GM12878 (cell line): Measurements from ENCODE around the gene RAB2B. TPM values are rescaled to one million over a fixed set of nuclear protein-coding genes. Genes with fewer than 3 reads are reported as not detected.

Experiments
- BACH1 ChIP-seq: fragments of 450-650 bp; IDR thresholded peaks from 2 replicates; pipeline ENCODE4 v1.6.1; 2017; ENCODE audit warnings: mild to moderate bottlenecking, borderline replicate concordance
- BCL11A ChIP-seq: IDR thresholded peaks from 2 replicates; pipeline ENCODE4 v1.6.1; 2011; ENCODE audit warnings: low read depth, low read length
- CBFB ChIP-seq: IDR thresholded peaks from 2 replicates; pipeline ENCODE4 v1.6.1; 2016; ENCODE audit warnings: antibody characterized with exemption, low read depth
- CREB1 ChIP-seq: IDR thresholded peaks from 2 replicates; pipeline ENCODE4 v1.6.1; 2012; ENCODE audit warnings: low read depth, mild to moderate bottlenecking, inconsistent platforms
- EP300 ChIP-seq, 2 experiments: fragments of 150-350 bp in 1 of 2; IDR thresholded peaks; 2 replicates each; pipeline ENCODE4 v1.6.1; 2011 to 2012; ENCODE audit warnings: low read depth in 2 of 2, low read length in 2 of 2, borderline replicate concordance in 1 of 2, improper control_type of control experiment in 1 of 2, inconsistent platforms in 1 of 2; ENCODE audit not compliant: control insufficient read depth in 1 of 2
- FOXK2 ChIP-seq: fragments of 450-650 bp; IDR thresholded peaks from 2 replicates; pipeline ENCODE4 v1.6.1; 2017; ENCODE audit warnings: mild to moderate bottlenecking, moderate library complexity
- GABPA ChIP-seq: IDR thresholded peaks from 2 replicates; pipeline ENCODE4 v1.6.1; 2014; ENCODE audit warnings: antibody characterized with exemption, low read depth, mild to moderate bottlenecking, inconsistent platforms
- IRF4 ChIP-seq: IDR thresholded peaks from 2 replicates; pipeline ENCODE4 v1.6.1; 2011; ENCODE audit warnings: low read depth, low read length
- KLF5 ChIP-seq: fragments of 450-650 bp; IDR thresholded peaks from 2 replicates; pipeline ENCODE4 v1.6.1; 2014; ENCODE audit warnings: mild to moderate bottlenecking; ENCODE audit not compliant: partially characterized antibody
- NFIC ChIP-seq: IDR thresholded peaks from 2 replicates; pipeline ENCODE4 v1.6.1; 2012; ENCODE audit warnings: low read depth, mild to moderate bottlenecking, inconsistent platforms, low read length, moderate library complexity
- POLR2A ChIP-seq: IDR thresholded peaks from 2 replicates; pipeline ENCODE4 v1.6.1; 2011; ENCODE audit warnings: low read depth, mild to moderate bottlenecking, low read length
- POLR2AphosphoS5 ChIP-seq: IDR thresholded peaks from 2 replicates; pipeline ENCODE4 v1.6.1; 2011; ENCODE audit warnings: mild to moderate bottlenecking, low read length, inconsistent platforms
- POU2F2 ChIP-seq: IDR thresholded peaks from 3 replicates; pipeline ENCODE4 v1.6.1; 2011; ENCODE audit warnings: low read depth, mild to moderate bottlenecking, low read length, borderline replicate concordance
- RUNX3 ChIP-seq: IDR thresholded peaks from 2 replicates; pipeline ENCODE4 v1.6.1; 2012; ENCODE audit warnings: low read length, inconsistent platforms
- SREBF1 ChIP-seq: IDR thresholded peaks from 2 replicates; pipeline ENCODE4 v1.6.1; 2012; ENCODE audit warnings: mild to moderate bottlenecking, low read length
- ZNF217 ChIP-seq: fragments of 450-650 bp; IDR thresholded peaks from 2 replicates; pipeline ENCODE4 v1.6.1; 2017; ENCODE audit warnings: antibody characterized with exemption, mild to moderate bottlenecking
- ZNF622 ChIP-seq: fragments of 450-650 bp; IDR thresholded peaks from 2 replicates; pipeline ENCODE4 v1.6.1; 2017; ENCODE audit warnings: mild to moderate bottlenecking, inconsistent platforms
- polyA plus RNA-seq, 11 experiments: library from polyadenylated mRNA; depleted of rRNA in 4 of 11; unstranded in 6 of 11; stranded (reverse) in 5 of 11; fragments of >200 nt; fragmentation: Nextera tagmentation in 4 of 11; fragmentation: Illumina TruSeq in 1 of 11; extraction: Ambion mirVana in 4 of 11; extraction: Trizol in 1 of 11; gene quantifications; 1 replicate in 1 of 11; 2 replicates in 10 of 11; pipeline versions ENCODE4 v1.2.1 to v1.2.3, GENCODE V29; 2011 to 2016; ENCODE audit warnings: inconsistent platforms in 2 of 11, missing spikeins in 2 of 11, low read depth in 1 of 11
- total RNA-seq, 4 experiments: library from RNA; depleted of rRNA in 3 of 4; stranded (reverse); fragments of >200 nt in 3 of 4; fragmentation: Illumina TruSeq in 1 of 4; extraction: Trizol in 1 of 4; gene quantifications; 2 replicates each; pipeline versions ENCODE4 v1.2.1 to v1.2.3, GENCODE V29; 2013 to 2021
- TF ChIP-seq, protein P1 (sequence below): IDR thresholded peaks from 2 replicates; pipeline ENCODE4 v1.6.1; 2011; ENCODE audit warnings: borderline replicate concordance, low read depth, mild to moderate bottlenecking, moderate library complexity, low read length; ENCODE audit not compliant: insufficient read depth, poor library complexity, severe bottlenecking
- TF ChIP-seq, protein P2 (sequence below): fragments of 450-650 bp; IDR thresholded peaks from 2 replicates; pipeline ENCODE4 v1.6.1; 2014; ENCODE audit warnings: mild to moderate bottlenecking
- TF ChIP-seq, protein P3 (sequence below): fragments of 450-650 bp; IDR thresholded peaks from 2 replicates; pipeline ENCODE4 v1.6.1; 2018; ENCODE audit warnings: borderline replicate concordance, mild to moderate bottlenecking; ENCODE audit not compliant: partially characterized antibody
- TF ChIP-seq, protein P4 (sequence below): IDR thresholded peaks from 2 replicates; pipeline ENCODE4 v1.6.1; 2011; ENCODE audit warnings: low read depth, low read length, improper control_type of control experiment, borderline replicate concordance

RAB2B gene
- total and polyA plus RNA-seq, 10 of the 15 experiments (the other 5 are each of a cell fraction or from before 2014, with no cell fraction given), result 5.6 to 45.1 (median 12.5) TPM

DNA sequence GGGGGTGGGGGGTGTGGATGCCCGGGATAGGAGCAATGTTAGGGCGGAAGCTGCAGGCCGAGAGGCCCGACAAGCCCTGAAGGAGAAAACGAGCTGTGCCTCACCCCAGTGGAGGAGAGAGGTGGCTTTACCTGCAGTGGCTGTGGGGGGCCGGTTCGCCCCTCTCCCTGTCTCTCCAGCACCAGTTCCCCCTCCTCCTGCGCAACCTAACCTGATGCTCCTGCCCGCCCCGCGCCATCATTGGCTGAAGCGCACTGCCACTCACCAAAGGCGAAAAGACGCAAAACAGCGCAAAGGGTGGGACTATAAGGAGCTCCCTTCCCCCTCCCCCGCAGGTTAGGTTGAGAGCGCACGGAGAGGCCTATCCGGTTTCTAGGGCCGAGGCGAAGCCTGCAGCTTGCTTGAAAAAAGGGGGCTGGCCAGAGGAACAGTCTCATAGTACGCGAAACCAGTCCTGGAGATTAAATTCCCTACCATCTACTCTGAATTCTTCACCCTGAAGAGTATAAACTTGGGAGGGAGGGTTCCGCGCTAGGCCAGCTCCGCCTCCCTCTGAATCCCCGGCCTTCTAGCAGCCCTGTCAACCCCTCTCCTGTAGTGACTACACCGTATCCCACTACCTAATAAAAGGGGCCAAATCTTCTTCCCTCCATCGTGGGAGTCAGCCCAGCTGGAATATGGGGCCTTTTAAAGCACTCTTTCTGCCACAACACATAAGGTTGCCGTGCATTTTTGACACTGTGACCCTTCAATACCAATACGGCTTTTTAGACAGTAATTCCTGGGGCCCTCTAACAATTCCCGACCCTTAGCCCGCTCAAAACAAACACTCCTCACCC, 39.5 kb downstream of the RAB2B start (continued):
- TF ChIP-seq NFIC, result no peak; the same call in 1 of the 2 replicates
- TF ChIP-seq POLR2A, result peak; percentile 90
- peak; percentile 75 for TF ChIP-seq FOXK2
- TF ChIP-seq GABPA, result 0 out of 2 replicates have a peak, but pooled peaks have one; percentile 67
- TF ChIP-seq BCL11A, result peak; percentile 36
- no peak; the same call in 1 of the 2 replicates for TF ChIP-seq SREBF1
- 0 out of 2 replicates have a peak, but pooled peaks have one; percentile 45 for TF ChIP-seq IRF4
- TF ChIP-seq CBFB, result peak; percentile 43; the same call in 1 of the 2 replicates
- TF ChIP-seq, protein P1, sequence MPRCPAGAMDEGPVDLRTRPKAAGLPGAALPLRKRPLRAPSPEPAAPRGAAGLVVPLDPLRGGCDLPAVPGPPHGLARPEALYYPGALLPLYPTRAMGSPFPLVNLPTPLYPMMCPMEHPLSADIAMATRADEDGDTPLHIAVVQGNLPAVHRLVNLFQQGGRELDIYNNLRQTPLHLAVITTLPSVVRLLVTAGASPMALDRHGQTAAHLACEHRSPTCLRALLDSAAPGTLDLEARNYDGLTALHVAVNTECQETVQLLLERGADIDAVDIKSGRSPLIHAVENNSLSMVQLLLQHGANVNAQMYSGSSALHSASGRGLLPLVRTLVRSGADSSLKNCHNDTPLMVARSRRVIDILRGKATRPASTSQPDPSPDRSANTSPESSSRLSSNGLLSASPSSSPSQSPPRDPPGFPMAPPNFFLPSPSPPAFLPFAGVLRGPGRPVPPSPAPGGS, result peak; percentile 45
- peak; percentile 91 for TF ChIP-seq CREB1
- TF ChIP-seq, protein P2, sequence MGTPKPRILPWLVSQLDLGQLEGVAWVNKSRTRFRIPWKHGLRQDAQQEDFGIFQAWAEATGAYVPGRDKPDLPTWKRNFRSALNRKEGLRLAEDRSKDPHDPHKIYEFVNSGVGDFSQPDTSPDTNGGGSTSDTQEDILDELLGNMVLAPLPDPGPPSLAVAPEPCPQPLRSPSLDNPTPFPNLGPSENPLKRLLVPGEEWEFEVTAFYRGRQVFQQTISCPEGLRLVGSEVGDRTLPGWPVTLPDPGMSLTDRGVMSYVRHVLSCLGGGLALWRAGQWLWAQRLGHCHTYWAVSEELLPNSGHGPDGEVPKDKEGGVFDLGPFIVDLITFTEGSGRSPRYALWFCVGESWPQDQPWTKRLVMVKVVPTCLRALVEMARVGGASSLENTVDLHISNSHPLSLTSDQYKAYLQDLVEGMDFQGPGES, result peak; percentile 88
- peak; percentile 91 for TF ChIP-seq POLR2AphosphoS5
- TF ChIP-seq ZNF622, result peak; percentile 100
- TF ChIP-seq ZNF217, result no peak
- peak; percentile 58; the same call in 1 of the 2 replicates for TF ChIP-seq BACH1
- TF ChIP-seq RUNX3, result peak; percentile 55; the same call in 1 of the 2 replicates
- TF ChIP-seq POU2F2, result peak; percentile 91
- no peak for TF ChIP-seq EP300 (IDR thresholded peaks at IDR 0.05; ENCODE audit: borderline replicate concordance in 1 of 2, control insufficient read depth in 1 of 2, low read depth in 2 of 2, low read length in 2 of 2)
- TF ChIP-seq, protein P3, sequence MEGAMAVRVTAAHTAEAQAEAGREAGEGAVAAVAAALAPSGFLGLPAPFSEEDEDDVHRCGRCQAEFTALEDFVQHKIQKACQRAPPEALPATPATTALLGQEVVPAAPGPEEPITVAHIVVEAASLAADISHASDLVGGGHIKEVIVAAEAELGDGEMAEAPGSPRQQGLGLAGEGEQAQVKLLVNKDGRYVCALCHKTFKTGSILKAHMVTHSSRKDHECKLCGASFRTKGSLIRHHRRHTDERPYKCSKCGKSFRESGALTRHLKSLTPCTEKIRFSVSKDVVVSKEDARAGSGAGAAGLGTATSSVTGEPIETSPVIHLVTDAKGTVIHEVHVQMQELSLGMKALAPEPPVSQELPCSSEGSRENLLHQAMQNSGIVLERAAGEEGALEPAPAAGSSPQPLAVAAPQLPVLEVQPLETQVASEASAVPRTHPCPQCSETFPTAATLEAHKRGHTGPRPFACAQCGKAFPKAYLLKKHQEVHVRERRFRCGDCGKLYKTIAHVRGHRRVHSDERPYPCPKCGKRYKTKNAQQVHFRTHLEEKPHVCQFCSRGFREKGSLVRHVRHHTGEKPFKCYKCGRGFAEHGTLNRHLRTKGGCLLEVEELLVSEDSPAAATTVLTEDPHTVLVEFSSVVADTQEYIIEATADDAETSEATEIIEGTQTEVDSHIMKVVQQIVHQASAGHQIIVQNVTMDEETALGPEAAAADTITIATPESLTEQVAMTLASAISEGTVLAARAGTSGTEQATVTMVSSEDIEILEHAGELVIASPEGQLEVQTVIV, result peak; percentile 53
- peak; percentile 63 for TF ChIP-seq KLF5
- TF ChIP-seq, protein P4, sequence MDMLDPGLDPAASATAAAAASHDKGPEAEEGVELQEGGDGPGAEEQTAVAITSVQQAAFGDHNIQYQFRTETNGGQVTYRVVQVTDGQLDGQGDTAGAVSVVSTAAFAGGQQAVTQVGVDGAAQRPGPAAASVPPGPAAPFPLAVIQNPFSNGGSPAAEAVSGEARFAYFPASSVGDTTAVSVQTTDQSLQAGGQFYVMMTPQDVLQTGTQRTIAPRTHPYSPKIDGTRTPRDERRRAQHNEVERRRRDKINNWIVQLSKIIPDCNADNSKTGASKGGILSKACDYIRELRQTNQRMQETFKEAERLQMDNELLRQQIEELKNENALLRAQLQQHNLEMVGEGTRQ, result no peak
